ENCODE results near the gene CST7.

CST7 gene

DNA sequence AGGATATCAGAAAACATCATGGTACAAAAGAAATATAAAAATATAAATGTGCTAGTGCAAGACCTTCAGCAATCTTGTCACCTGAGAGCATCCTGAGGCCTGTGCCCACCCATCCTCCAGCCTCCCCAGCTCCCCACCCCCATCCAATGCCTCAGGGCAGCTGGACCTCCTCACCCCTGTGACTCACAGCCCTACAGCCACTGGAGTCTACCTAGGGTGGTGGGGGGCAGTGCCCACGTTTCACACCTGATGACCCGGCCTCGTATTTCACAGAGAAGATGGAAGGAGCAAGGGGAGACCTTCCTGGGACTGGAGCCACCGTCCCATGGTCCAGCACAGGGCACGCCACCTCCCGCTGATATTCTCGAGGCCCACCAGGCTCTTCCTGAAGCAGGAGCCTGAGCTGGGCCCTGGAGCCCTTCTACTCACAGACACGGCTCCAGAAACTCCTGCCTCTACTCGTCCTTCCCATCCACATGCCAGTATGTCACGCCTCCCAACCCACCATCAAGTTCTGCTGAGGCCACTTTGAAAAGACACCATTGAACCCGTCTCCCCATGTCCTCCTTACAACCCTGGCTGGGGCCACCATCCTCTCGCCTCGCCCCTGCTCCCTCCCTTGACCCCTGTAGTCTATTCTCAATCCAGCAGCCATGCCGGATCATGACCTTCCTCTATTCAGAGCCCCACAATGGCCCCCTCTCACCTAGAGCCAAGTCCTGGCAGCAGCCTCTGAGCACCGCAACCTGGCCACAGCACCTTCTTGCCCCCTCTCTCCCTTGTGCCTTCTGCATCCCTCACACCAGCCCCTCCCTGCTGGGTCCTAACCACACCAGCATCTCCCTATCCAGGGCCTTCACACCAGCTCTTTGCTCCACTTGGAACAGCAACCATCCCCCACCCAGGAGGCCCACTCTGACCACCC is 30.2 kb downstream of the CST7 start:
- no peak overlapping the region for H3K4ac ChIP-seq (ENCODE audit: low read depth in 1 of 2, low read length in 2 of 2)
- no peak overlapping the region for H2BK5ac ChIP-seq (ENCODE audit: low read depth, low read length, poor library complexity, severe bottlenecking)
- no peak overlapping the region for H3K23ac ChIP-seq (ENCODE audit: low read length in 2 of 2)
- H3K4me3 ChIP-seq (ENCODE audit: insufficient read depth in 1 of 2, low read depth in 1 of 2, low read length in 2 of 2): no peak overlapping the region
- H3K4me2 ChIP-seq (ENCODE audit: low read length, poor library complexity, severe bottlenecking): no peak overlapping the region
- peaks cover 47% of the 10 kb centered on the region for H3K79me1 ChIP-seq (replicated peaks; ENCODE audit: low read length, poor library complexity, severe bottlenecking)
- H3K36me3 ChIP-seq (ENCODE audit: control insufficient read depth in 1 of 2, insufficient read depth in 2 of 2, low read depth in 1 of 2, low read length in 2 of 2): peaks cover 43 to 48% of the 10 kb centered on the region in 2 experiments
- no peak overlapping the region for H3K27ac ChIP-seq (ENCODE audit: low read length, poor library complexity, severe bottlenecking)
- DNase-seq: no peak
- no peak overlapping the region for H2BK120ac ChIP-seq (ENCODE audit: low read depth, low read length)
- H3K4me1 ChIP-seq (ENCODE audit: control insufficient read depth, insufficient read depth, low read depth, low read length): no peaks in the 10 kb centered on the region
- H3K14ac ChIP-seq (ENCODE audit: low read length in 2 of 2): no peak overlapping the region
- no peak overlapping the region for H4K91ac ChIP-seq (ENCODE audit: low read length)
- no peak overlapping the region for H2BK12ac ChIP-seq (ENCODE audit: low read length in 2 of 2)
- no peaks in the 10 kb centered on the region for H3K27me3 ChIP-seq (ENCODE audit: control insufficient read depth in 1 of 2, insufficient read depth in 1 of 2, low read length in 2 of 2)
- no peak overlapping the region for H3K18ac ChIP-seq (ENCODE audit: low read depth in 1 of 2, low read length in 2 of 2)
- 96% methylated on average over 15 of the region's 15 CpGs for WGBS
- no peak overlapping the region for H4K8ac ChIP-seq (ENCODE audit: low read length)
- H2AFZ ChIP-seq (ENCODE audit: low read depth, low read length): no peak overlapping the region
- H3K9ac ChIP-seq (ENCODE audit: low read length): no peak overlapping the region
- peaks cover 4% of the 10 kb centered on the region for H3K9me3 ChIP-seq (ENCODE audit: control insufficient read depth, low read length)
- no peak overlapping the region for H2BK15ac ChIP-seq (ENCODE audit: low read depth, poor library complexity, severe bottlenecking)
- no peak overlapping the region for H2AK5ac ChIP-seq (ENCODE audit: low read length, severe bottlenecking)

DNA sequence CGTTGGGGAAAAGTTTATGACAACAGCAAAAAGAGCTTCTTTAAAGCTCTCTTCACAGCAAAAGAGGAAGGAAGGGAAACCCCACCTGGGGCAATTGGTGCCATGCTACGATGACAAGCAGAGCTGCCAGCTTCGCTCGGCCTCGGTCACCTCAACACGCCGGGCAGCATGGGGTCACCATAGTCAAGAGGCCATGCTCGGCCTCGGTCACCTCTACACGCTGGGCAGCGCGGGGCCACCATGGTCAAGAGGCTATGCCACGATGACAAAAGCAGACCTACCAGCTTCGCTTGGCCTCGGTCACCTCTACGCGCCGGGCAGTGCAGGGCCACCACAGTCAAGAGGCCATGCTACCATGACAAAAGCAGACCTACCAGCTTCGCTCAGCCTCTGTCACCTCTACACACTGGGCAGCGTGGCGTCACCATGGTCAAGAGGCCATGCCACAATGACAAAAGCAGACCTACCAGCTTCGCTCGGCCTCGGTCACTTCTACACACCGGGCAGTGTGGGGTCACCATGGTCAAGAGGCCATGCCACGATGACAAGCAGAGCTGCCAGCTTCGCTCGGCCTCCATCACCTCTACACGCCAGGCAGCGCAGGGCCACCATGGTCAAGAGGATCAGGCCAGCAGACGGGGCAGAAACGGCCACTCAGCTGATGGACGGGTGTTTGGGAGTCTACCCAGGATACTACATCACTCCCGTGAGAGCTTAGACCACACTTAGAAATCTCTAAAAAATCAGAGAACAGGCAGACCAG is 31.4 kb downstream of the CST7 start:
- Histone ChIP-seq H3K4me1 (ENCODE audit: control insufficient read depth, insufficient read depth, low read depth, low read length) (no peaks in the 10 kb centered on the region), H2BK120ac (ENCODE audit: low read depth, low read length) (no peak overlapping the region), H3K14ac (ENCODE audit: low read length in 2 of 2) (no peak overlapping the region), H3K4me2 (ENCODE audit: low read length, poor library complexity, severe bottlenecking) (no peak overlapping the region), H3K27ac (ENCODE audit: low read length, poor library complexity, severe bottlenecking) (no peak overlapping the region), H3K4ac (ENCODE audit: low read depth in 1 of 2, low read length in 2 of 2) (no peak overlapping the region), H3K9ac (ENCODE audit: low read length) (no peak overlapping the region), H3K36me3 (ENCODE audit: control insufficient read depth in 1 of 2, insufficient read depth in 2 of 2, low read depth in 1 of 2, low read length in 2 of 2) (peaks cover 43 to 47% of the 10 kb centered on the region in 2 experiments), H3K27me3 (ENCODE audit: control insufficient read depth in 1 of 2, insufficient read depth in 1 of 2, low read length in 2 of 2) (no peaks in the 10 kb centered on the region), H3K23ac (ENCODE audit: low read length in 2 of 2) (no peak overlapping the region), H3K79me1 (replicated peaks; ENCODE audit: low read length, poor library complexity, severe bottlenecking) (peaks cover 53% of the 10 kb centered on the region), H3K9me3 (ENCODE audit: control insufficient read depth, low read length) (peaks cover 4% of the 10 kb centered on the region), H2BK5ac (ENCODE audit: low read depth, low read length, poor library complexity, severe bottlenecking) (no peak overlapping the region), H2AK5ac (ENCODE audit: low read length, severe bottlenecking) (no peak overlapping the region), H4K91ac (ENCODE audit: low read length) (no peak overlapping the region), H2BK12ac (ENCODE audit: low read length in 2 of 2) (no peak overlapping the region), H2AFZ (ENCODE audit: low read depth, low read length) (no peak overlapping the region), H3K18ac (ENCODE audit: low read depth in 1 of 2, low read length in 2 of 2) (no peak overlapping the region), H4K8ac (ENCODE audit: low read length) (no peak overlapping the region), H2BK15ac (ENCODE audit: low read depth, poor library complexity, severe bottlenecking) (no peak overlapping the region), H3K4me3 (ENCODE audit: insufficient read depth in 1 of 2, low read depth in 1 of 2, low read length in 2 of 2) (no peak overlapping the region)
- WGBS: 97% methylated on average over 33 of the region's 34 CpGs
- DNase-seq: no peak

DNA sequence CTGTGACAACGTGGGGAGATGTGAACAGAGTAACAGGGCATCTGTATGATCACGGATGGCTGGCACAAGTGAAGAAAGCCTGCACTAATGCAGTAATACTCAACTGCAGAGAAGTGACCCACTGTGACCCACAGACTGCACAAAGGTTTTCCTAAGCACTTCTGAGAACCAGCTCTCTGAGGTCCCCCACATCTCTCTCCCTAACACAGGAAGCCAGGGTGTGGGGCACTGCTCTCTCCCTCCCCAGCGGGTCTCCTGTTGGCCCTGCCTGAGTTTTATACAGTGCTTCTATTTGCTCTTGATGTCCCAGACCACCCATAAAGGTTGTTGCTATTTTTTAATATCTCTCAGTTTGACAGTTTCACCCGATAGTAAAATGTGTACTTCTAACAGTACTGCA is 32.2 kb downstream of the CST7 start:
- H3K4me2 ChIP-seq (ENCODE audit: low read length, poor library complexity, severe bottlenecking): no peak overlapping the region
- no peak overlapping the region for H3K9ac ChIP-seq (ENCODE audit: low read length)
- peaks cover 41 to 46% of the 10 kb centered on the region in 2 experiments for H3K36me3 ChIP-seq (ENCODE audit: control insufficient read depth in 1 of 2, insufficient read depth in 2 of 2, low read depth in 1 of 2, low read length in 2 of 2)
- no peak overlapping the region for H3K27ac ChIP-seq (ENCODE audit: low read length, poor library complexity, severe bottlenecking)
- DNase-seq: no peak
- H3K27me3 ChIP-seq (ENCODE audit: control insufficient read depth in 1 of 2, insufficient read depth in 1 of 2, low read length in 2 of 2): no peaks in the 10 kb centered on the region
- no peak overlapping the region for H3K18ac ChIP-seq (ENCODE audit: low read depth in 1 of 2, low read length in 2 of 2)
- H3K14ac ChIP-seq (ENCODE audit: low read length in 2 of 2): no peak overlapping the region
- no peak overlapping the region for H2BK15ac ChIP-seq (ENCODE audit: low read depth, poor library complexity, severe bottlenecking)
- peaks cover 1% of the 10 kb centered on the region for H3K9me3 ChIP-seq (ENCODE audit: control insufficient read depth, low read length)
- H3K79me1 ChIP-seq (replicated peaks; ENCODE audit: low read length, poor library complexity, severe bottlenecking): peaks cover 60% of the 10 kb centered on the region
- no peak overlapping the region for H3K4ac ChIP-seq (ENCODE audit: low read depth in 1 of 2, low read length in 2 of 2)
- H2AFZ ChIP-seq (ENCODE audit: low read depth, low read length): no peak overlapping the region
- WGBS: 97% methylated on average over 4 of the region's 4 CpGs
- H3K4me1 ChIP-seq (ENCODE audit: control insufficient read depth, insufficient read depth, low read depth, low read length): no peaks in the 10 kb centered on the region
- no peak overlapping the region for H3K4me3 ChIP-seq (ENCODE audit: insufficient read depth in 1 of 2, low read depth in 1 of 2, low read length in 2 of 2)
- no peak overlapping the region for H2BK12ac ChIP-seq (ENCODE audit: low read length in 2 of 2)
- H4K8ac ChIP-seq (ENCODE audit: low read length): no peak overlapping the region
- no peak overlapping the region for H2BK5ac ChIP-seq (ENCODE audit: low read depth, low read length, poor library complexity, severe bottlenecking)
- no peak overlapping the region for H3K23ac ChIP-seq (ENCODE audit: low read length in 2 of 2)
- no peak overlapping the region for H2AK5ac ChIP-seq (ENCODE audit: low read length, severe bottlenecking)
- H2BK120ac ChIP-seq (ENCODE audit: low read depth, low read length): no peak overlapping the region
- no peak overlapping the region for H4K91ac ChIP-seq (ENCODE audit: low read length)

DNA sequence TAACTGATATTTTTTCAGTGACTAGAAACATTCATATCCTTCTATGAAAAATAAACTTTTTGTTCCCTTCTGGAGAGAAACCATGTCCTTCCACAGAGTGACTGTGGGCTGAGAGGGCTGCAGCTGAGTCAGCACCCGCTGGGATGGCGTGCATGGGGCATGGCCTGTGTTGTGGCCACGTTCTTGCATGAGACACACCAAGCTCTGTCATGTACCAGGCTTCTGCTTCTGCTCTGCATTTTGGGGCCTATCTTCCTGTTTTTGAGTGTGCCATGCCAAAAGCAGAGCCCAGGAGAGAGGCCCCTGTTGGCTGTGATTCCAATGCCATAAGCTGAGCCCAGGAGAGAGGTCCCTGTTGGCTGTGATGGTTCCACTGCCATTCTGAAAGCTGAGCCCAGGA is 32.7 kb downstream of the CST7 start:
- H3K4ac ChIP-seq (ENCODE audit: low read depth in 1 of 2, low read length in 2 of 2): no peak overlapping the region
- no peak overlapping the region for H3K4me2 ChIP-seq (ENCODE audit: low read length, poor library complexity, severe bottlenecking)
- peaks cover 2% of the 10 kb centered on the region for H3K4me1 ChIP-seq (ENCODE audit: control insufficient read depth, insufficient read depth, low read depth, low read length)
- no peak overlapping the region for H4K8ac ChIP-seq (ENCODE audit: low read length)
- no peaks in the 10 kb centered on the region for H3K9me3 ChIP-seq (ENCODE audit: control insufficient read depth, low read length)
- no peak overlapping the region for H4K91ac ChIP-seq (ENCODE audit: low read length)
- no peak overlapping the region for H3K9ac ChIP-seq (ENCODE audit: low read length)
- H3K14ac ChIP-seq (ENCODE audit: low read length in 2 of 2): no peak overlapping the region
- no peaks in the 10 kb centered on the region for H3K27me3 ChIP-seq (ENCODE audit: control insufficient read depth in 1 of 2, insufficient read depth in 1 of 2, low read length in 2 of 2)
- H2BK15ac ChIP-seq (ENCODE audit: low read depth, poor library complexity, severe bottlenecking): no peak overlapping the region
- no peak overlapping the region for H3K18ac ChIP-seq (ENCODE audit: low read depth in 1 of 2, low read length in 2 of 2)
- no peak overlapping the region for H3K27ac ChIP-seq (ENCODE audit: low read length, poor library complexity, severe bottlenecking)
- H2BK5ac ChIP-seq (ENCODE audit: low read depth, low read length, poor library complexity, severe bottlenecking): no peak overlapping the region
- no peak overlapping the region for H2AFZ ChIP-seq (ENCODE audit: low read depth, low read length)
- H3K79me1 ChIP-seq (replicated peaks; ENCODE audit: low read length, poor library complexity, severe bottlenecking): peaks cover 62% of the 10 kb centered on the region
- no peak overlapping the region for H3K4me3 ChIP-seq (ENCODE audit: insufficient read depth in 1 of 2, low read depth in 1 of 2, low read length in 2 of 2)
- H2AK5ac ChIP-seq (ENCODE audit: low read length, severe bottlenecking): no peak overlapping the region
- 92% methylated on average over 3 of the region's 3 CpGs for WGBS
- H3K36me3 ChIP-seq (ENCODE audit: control insufficient read depth in 1 of 2, insufficient read depth in 2 of 2, low read depth in 1 of 2, low read length in 2 of 2): peaks cover 36 to 46% of the 10 kb centered on the region in 2 experiments
- no peak overlapping the region for H3K23ac ChIP-seq (ENCODE audit: low read length in 2 of 2)
- H2BK120ac ChIP-seq (ENCODE audit: low read depth, low read length): no peak overlapping the region
- no peak overlapping the region for H2BK12ac ChIP-seq (ENCODE audit: low read length in 2 of 2)
- no peak for DNase-seq

Data from mesenchymal stem cell (in vitro differentiated cells and primary cell).